MM.1S (cell line): ENCODE data around the gene INSIG2.

Experiments used
- DNase-seq: peaks from one replicate; pipeline ENCODE4 v3.0.0-alpha.2; 2015
- H2AFZ ChIP-seq: fragments of 300-600 bp; sonication (generic); 2 replicates; pipeline ENCODE4 v1.6.0; 2016; ENCODE audit warnings: antibody characterized with exemption, low read length
- H3F3A ChIP-seq: fragments of 300-600 bp; sonication (generic); 2 replicates; pipeline ENCODE4 v1.6.1; 2016; ENCODE audit warnings: mild to moderate bottlenecking, antibody characterized with exemption, low read length, moderate library complexity, mixed read lengths; ENCODE audit not compliant: insufficient read depth
- H3K27ac ChIP-seq: fragments of 300-600 bp; sonication (generic); 2 replicates; pipeline ENCODE4 v1.5.1; 2016; ENCODE audit warnings: mild to moderate bottlenecking, low read length
- H3K27me3 ChIP-seq: fragments of 300-600 bp; sonication (generic); replicated peaks from 2 replicates; pipeline ENCODE4 v1.6.0; 2016; ENCODE audit warnings: low read length; ENCODE audit not compliant: insufficient read depth
- H3K36me3 ChIP-seq: fragments of 300-600 bp; sonication (generic); replicated peaks from 2 replicates; pipeline ENCODE4 v1.6.1; 2016; ENCODE audit warnings: mild to moderate bottlenecking, low read length, mixed read lengths; ENCODE audit not compliant: insufficient read depth
- H3K4me1 ChIP-seq: fragments of 300-600 bp; sonication (generic); 2 replicates; pipeline ENCODE4 v1.6.1; 2016; ENCODE audit warnings: low read length, mixed read lengths
- H3K4me2 ChIP-seq: fragments of 300-600 bp; sonication (generic); 2 replicates; pipeline ENCODE4 v1.6.0; 2016; ENCODE audit warnings: low read depth, low read length
- H3K4me3 ChIP-seq: fragments of 300-600 bp; sonication (generic); 2 replicates; pipeline ENCODE4 v1.5.1; 2016; ENCODE audit warnings: low read length, mixed read lengths
- H3K79me2 ChIP-seq: fragments of 300-600 bp; sonication (generic); 2 replicates; pipeline ENCODE4 v1.6.1; 2016; ENCODE audit warnings: mixed run types, low read length, mixed read lengths
- H3K9ac ChIP-seq: fragments of 300-600 bp; sonication (generic); 2 replicates; pipeline ENCODE4 v1.6.1; 2016; ENCODE audit warnings: low read length, mixed read lengths
- H3K9me2 ChIP-seq: fragments of 300-600 bp; sonication (generic); replicated peaks from 2 replicates; pipeline ENCODE4 v1.6.1; 2016; ENCODE audit warnings: mild to moderate bottlenecking, low read length, mixed read lengths; ENCODE audit not compliant: insufficient read depth
- H3K9me3 ChIP-seq: fragments of 300-600 bp; sonication (generic); replicated peaks from 2 replicates; pipeline ENCODE4 v1.6.1; 2016; ENCODE audit warnings: mild to moderate bottlenecking, low read length, mixed read lengths; ENCODE audit not compliant: insufficient read depth
- H4K20me1 ChIP-seq: fragments of 300-600 bp; sonication (generic); 2 replicates; pipeline ENCODE4 v1.6.1; 2016; ENCODE audit warnings: mild to moderate bottlenecking, low read length, moderate library complexity, mixed read lengths; ENCODE audit not compliant: insufficient read depth
- EZH2 ChIP-seq: fragments of 300-600 bp; sonication (generic); optimal IDR thresholded peaks from 2 replicates; pipeline ENCODE3; 2017; ENCODE audit warnings: low read depth, mild to moderate bottlenecking, antibody characterized with exemption, low read length, mixed read lengths
- EZH2phosphoT487 ChIP-seq: fragments of 300-600 bp; sonication (generic); IDR thresholded peaks from 2 replicates; pipeline ENCODE4 v1.6.1; 2018; ENCODE audit warnings: antibody characterized with exemption, low read length
- TF ChIP-seq, protein P1 (sequence below): fragments of 300-600 bp; sonication (generic); IDR thresholded peaks from 2 replicates; pipeline ENCODE4 v1.5.1; 2016; ENCODE audit warnings: antibody characterized with exemption, low read length, mixed read lengths

INSIG2 gene

DNA sequence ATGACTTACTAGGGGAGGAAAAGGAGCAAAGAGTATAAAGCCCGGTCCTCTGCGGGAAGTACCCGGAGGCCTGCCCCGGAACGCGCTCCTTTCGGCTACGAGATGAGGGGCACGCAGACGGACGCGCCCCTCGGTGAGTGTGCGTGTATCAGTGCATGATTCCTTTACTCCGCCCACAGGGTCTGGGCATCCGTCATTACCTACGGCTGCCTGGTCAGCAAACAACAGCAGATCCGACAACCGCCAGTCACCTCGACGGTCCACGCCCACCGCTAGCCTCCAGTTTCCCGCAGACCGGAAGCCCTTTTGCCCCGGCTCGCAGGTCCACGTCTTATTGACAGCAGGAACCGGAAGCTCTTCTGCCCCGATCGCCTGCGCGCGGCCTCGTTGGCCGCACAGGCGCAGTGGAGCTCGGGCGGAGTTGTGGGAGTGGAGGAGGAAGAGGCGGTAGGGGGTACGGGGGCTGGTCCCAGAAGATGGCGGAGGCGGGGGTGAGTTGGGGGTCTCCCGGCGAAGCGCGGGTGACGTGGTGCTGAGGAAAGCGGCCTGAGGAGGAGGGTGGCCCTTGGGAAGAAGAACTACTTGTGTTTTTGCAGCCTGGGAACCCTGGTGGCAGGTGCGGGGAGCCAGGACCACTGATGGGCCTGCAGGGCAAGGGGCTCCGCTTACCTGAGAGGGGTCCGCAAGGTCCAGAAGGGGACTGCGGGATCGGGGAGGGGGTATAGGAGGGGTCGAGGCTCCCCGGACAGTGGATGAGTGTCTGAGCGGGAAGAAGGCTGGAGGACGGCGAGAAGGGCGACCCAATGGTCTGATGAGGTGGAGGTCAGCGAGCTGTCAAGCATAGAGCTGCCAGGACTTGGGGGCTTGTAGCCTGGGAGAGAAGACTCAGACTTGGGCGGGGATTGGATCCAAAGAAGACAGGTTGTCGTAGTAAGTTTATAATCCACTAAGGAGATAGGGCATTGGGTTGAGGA is at the start of gene INSIG2:
INSIG2 (plus strand) TSS at position 421 of the 974 bp plus-strand sequence. CDS start 8,086 bp downstream, outside the sequence.
- H3K9me3 ChIP-seq: no peaks in the 10 kb centered on the region
- H3K4me1 ChIP-seq: peaks cover 15% of the 10 kb centered on the region; the same call in 1 of the 2 replicates
- H3F3A ChIP-seq: peaks cover 8% of the 10 kb centered on the region; the same call in 1 of the 2 replicates
- H3K27me3 ChIP-seq: no peaks in the 10 kb centered on the region
- TF ChIP-seq, protein P1, sequence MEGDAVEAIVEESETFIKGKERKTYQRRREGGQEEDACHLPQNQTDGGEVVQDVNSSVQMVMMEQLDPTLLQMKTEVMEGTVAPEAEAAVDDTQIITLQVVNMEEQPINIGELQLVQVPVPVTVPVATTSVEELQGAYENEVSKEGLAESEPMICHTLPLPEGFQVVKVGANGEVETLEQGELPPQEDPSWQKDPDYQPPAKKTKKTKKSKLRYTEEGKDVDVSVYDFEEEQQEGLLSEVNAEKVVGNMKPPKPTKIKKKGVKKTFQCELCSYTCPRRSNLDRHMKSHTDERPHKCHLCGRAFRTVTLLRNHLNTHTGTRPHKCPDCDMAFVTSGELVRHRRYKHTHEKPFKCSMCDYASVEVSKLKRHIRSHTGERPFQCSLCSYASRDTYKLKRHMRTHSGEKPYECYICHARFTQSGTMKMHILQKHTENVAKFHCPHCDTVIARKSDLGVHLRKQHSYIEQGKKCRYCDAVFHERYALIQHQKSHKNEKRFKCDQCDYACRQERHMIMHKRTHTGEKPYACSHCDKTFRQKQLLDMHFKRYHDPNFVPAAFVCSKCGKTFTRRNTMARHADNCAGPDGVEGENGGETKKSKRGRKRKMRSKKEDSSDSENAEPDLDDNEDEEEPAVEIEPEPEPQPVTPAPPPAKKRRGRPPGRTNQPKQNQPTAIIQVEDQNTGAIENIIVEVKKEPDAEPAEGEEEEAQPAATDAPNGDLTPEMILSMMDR: peak; percentile 25
- no peak for TF ChIP-seq EZH2
- no peak for TF ChIP-seq EZH2phosphoT487
- peak within 1 kb of the TSS; percentile 81 for H3K9ac ChIP-seq
- peak; percentile 99 for DNase-seq
- H3K79me2 ChIP-seq: peaks cover 46% of the 10 kb centered on the region
- H3K4me2 ChIP-seq: peak within 1 kb of the TSS; percentile 80
- H3K36me3 ChIP-seq: 0 out of 2 replicates have a peak, but pooled peaks cover 4% of the 10 kb centered on the region
- no peaks in the 10 kb centered on the region for H3K9me2 ChIP-seq
- H3K4me3 ChIP-seq: peak within 1 kb of the TSS; percentile 91
- H4K20me1 ChIP-seq: 0 out of 2 replicates have a peak, but pooled peaks cover 18% of the 10 kb centered on the region
- peak within 1 kb of the TSS; percentile 60; the same call in 1 of the 2 replicates for H3K27ac ChIP-seq
- peak within 1 kb of the TSS; percentile 94 for H2AFZ ChIP-seq

DNA sequence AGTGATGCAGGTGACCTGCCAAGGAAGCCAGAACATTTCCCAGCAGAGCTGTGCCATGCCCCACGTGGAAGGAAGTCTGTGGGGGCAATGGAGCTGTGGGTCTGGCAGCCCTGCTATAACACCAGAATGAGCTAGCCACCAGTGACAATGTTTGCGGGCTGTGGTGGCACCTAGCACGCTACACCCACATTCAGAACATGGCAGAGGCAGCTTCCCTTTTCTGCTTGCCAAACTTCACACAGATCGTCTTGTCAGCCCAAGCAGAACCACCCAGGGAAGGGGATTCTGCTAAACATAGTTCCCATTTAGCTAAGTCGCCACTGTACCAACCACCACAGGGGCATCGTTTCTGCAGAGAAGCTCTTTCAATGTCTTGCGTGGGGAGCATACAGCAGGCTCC is 47.4 kb upstream of the INSIG2 start:
- Histone ChIP-seq H3K9ac (no peak overlapping the region), H3K79me2 (no peaks in the 10 kb centered on the region), H3F3A (no peaks in the 10 kb centered on the region), H4K20me1 (no peaks in the 10 kb centered on the region), H3K27ac (no peak overlapping the region), H3K27me3 (no peaks in the 10 kb centered on the region), H3K9me2 (no peaks in the 10 kb centered on the region), H3K9me3 (no peaks in the 10 kb centered on the region), H3K4me2 (no peak overlapping the region), H3K4me1 (no peaks in the 10 kb centered on the region), H3K4me3 (no peak overlapping the region), H2AFZ (no peak overlapping the region), H3K36me3 (no peaks in the 10 kb centered on the region)
- TF ChIP-seq EZH2phosphoT487 (no peak), EZH2 (no peak)
- TF ChIP-seq, protein P1: no peak
- DNase-seq: no peak

DNA sequence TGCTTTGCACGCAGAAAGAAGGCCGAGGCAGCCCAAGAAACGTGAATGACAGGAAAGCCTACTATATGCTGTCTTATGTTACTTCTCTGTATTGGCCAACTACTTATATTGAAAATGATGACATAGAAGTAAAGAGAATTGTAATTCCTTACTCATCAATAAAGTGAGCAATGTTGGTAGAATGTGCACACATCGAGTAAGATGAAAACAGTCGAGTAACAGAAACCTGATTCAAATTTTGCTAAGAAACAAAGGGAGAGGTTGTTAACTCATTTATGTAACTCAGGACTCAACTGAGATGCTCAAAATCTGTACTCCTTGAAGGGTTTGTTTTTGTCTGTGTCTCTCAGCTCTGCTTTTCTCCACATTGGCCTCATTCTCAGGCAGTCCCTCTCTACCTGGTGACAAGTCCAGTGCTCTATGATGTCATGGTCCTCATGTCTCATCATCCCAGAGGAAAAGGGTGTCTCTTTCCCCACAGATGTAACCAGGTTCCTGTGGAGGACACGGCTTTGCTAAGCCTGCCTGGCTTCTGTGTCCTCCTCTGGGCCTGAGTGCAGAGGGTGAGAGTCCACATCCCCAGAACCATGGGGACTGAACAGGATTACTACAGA is 44.1 kb upstream of the INSIG2 start:
- Histone ChIP-seq H3K36me3 (no peaks in the 10 kb centered on the region), H3K27ac (no peak overlapping the region), H3K4me1 (0 out of 2 replicates have a peak, but pooled peaks cover 4% of the 10 kb centered on the region), H3K9ac (no peak overlapping the region), H4K20me1 (no peaks in the 10 kb centered on the region), H3K9me2 (no peaks in the 10 kb centered on the region), H3K4me3 (no peak overlapping the region), H2AFZ (no peak overlapping the region), H3K9me3 (no peaks in the 10 kb centered on the region), H3K4me2 (no peak overlapping the region), H3K79me2 (no peaks in the 10 kb centered on the region), H3F3A (no peaks in the 10 kb centered on the region), H3K27me3 (no peaks in the 10 kb centered on the region)
- DNase-seq: no peak
- TF ChIP-seq EZH2 (no peak), EZH2phosphoT487 (no peak)
- TF ChIP-seq, protein P1: no peak
